ENCODE data around the gene PTPRCAP. TPM values are rescaled to one million over a fixed set of nuclear protein-coding genes. Genes with fewer than 3 reads are reported as not detected.
"Not testable (repeated sequence)": the region's sequence is repeated elsewhere in the genome, so short reads cannot be mapped to it uniquely, and the experiment has no call there.

The PTPRCAP gene
- total RNA-seq, 1 experiment from 2014 or later, result 0.27 TPM

DNA sequence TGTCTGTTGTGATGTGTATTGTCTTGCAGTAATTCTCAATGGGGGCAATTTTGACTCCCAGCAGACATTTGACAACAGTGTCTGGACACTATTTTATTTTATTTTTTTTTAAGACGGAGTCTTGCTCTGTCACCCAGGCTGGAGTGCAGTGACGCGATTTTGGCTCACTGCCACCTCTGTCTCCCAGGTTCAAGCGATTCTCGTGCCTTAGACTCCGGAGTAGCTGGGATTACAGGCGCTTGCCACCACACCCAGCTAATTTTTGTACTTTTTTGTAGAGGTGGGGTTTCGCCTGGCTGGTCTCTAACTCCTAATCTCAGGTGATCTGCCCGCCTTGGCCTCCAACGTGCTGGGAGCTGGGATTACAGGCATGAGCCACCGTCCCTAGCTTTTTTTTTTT is 7.8 kb downstream of the PTPRCAP start:
- H3K4me3 ChIP-seq (ENCODE audit: low read depth, low read length), result no peak overlapping the region; the same call in 1 of the 2 replicates
- Mint-ChIP-seq H3K27me3 (ENCODE audit: insufficient read depth, unreplicated experiment) (no peaks in the 10 kb centered on the region), H3K9me3 (ENCODE audit: unreplicated experiment) (no peaks in the 10 kb centered on the region), H3K27ac (ENCODE audit: unreplicated experiment) (no peak overlapping the region), H3K4me1 (ENCODE audit: low read depth, unreplicated experiment) (no peaks in the 10 kb centered on the region), H3K4me3 (ENCODE audit: unreplicated experiment) (peak overlapping the region; percentile 35), H3K36me3 (ENCODE audit: insufficient read depth, unreplicated experiment) (peaks cover 53% of the 10 kb centered on the region)
- H3K4me1 ChIP-seq, result peaks cover 4% of the 10 kb centered on the region; the same call in 1 of the 2 replicates
- CTCF ChIA-PET, result no interaction called here
- intact Hi-C loops (cut with micrococcal nuclease; ENCODE audit: unreplicated experiment), result loop anchor here (2.0 kb wide), 1 partner anchor 29 kb away; the partner anchor contains the start of gene PPP1CA
- no peak for DNase-seq
- TF ChIP-seq CTCF (IDR thresholded peaks at IDR 0.05; ENCODE audit: insufficient read depth in 1 of 2, low read depth in 1 of 2, low read length in 1 of 2, severe bottlenecking in 1 of 2, unreplicated experiment in 1 of 2), result no peak
- POLR2A ChIA-PET, result interaction anchor here (0.6 kb wide), 1 partner anchor 38 kb away, joined by 3 read pairs; no protein-coding TSS in a partner anchor
- peaks cover 13% of the 10 kb centered on the region for H3K36me3 ChIP-seq (ENCODE audit: control insufficient read depth, insufficient read depth, low read length)
- H3K9me3 ChIP-seq, result no peaks in the 10 kb centered on the region
- no peaks in the 10 kb centered on the region for H3K27me3 ChIP-seq (replicated peaks; ENCODE audit: control insufficient read depth, insufficient read depth, low read length)
- BruUV-seq (replicated peaks), result no TSS peak

GRCh38 chr11:67429038-67429668 is 8.3 kb downstream of the PTPRCAP start:
- Mint-ChIP-seq H3K36me3 (ENCODE audit: insufficient read depth, unreplicated experiment) (peaks cover 49% of the 10 kb centered on the region), H3K27ac (ENCODE audit: unreplicated experiment) (peak overlapping the region; percentile 96), H3K9me3 (ENCODE audit: unreplicated experiment) (no peaks in the 10 kb centered on the region), H3K4me1 (ENCODE audit: low read depth, unreplicated experiment) (no peaks in the 10 kb centered on the region), H3K4me3 (ENCODE audit: unreplicated experiment) (peak overlapping the region; percentile 93), H3K27me3 (ENCODE audit: insufficient read depth, unreplicated experiment) (no peaks in the 10 kb centered on the region)
- H3K9me3 ChIP-seq, result no peaks in the 10 kb centered on the region
- BruUV-seq (replicated peaks), result TSS peak; percentile 53
- ChIA-PET POLR2A (interaction anchor here (0.6 to 1.8 kb wide), 5 partner anchors 10 to 573 kb away, joined by 3 to 9 read pairs (median 4); partner anchors contain the start of genes CORO1B and PPP1CA), CTCF (interaction anchor here (1.3 to 1.6 kb wide), 2 partner anchors 28 to 47 kb away, joined by 4 to 9 read pairs; partner anchors contain the start of gene PPP1CA)
- peak overlapping the region; percentile 74 for H3K4me3 ChIP-seq (ENCODE audit: low read depth, low read length)
- intact Hi-C loops (cut with micrococcal nuclease; ENCODE audit: unreplicated experiment), result loop anchor here (2.0 kb wide), 1 partner anchor 28 kb away; the partner anchor contains the start of gene PPP1CA
- no peaks in the 10 kb centered on the region for H3K27me3 ChIP-seq (replicated peaks; ENCODE audit: control insufficient read depth, insufficient read depth, low read length)
- no peak for TF ChIP-seq CTCF (IDR thresholded peaks at IDR 0.05; ENCODE audit: insufficient read depth in 1 of 2, low read depth in 1 of 2, low read length in 1 of 2, severe bottlenecking in 1 of 2, unreplicated experiment in 1 of 2)
- peaks cover 4% of the 10 kb centered on the region; the same call in 1 of the 2 replicates for H3K4me1 ChIP-seq
- DNase-seq, result no peak
- peaks cover 9% of the 10 kb centered on the region for H3K36me3 ChIP-seq (ENCODE audit: control insufficient read depth, insufficient read depth, low read length)

DNA sequence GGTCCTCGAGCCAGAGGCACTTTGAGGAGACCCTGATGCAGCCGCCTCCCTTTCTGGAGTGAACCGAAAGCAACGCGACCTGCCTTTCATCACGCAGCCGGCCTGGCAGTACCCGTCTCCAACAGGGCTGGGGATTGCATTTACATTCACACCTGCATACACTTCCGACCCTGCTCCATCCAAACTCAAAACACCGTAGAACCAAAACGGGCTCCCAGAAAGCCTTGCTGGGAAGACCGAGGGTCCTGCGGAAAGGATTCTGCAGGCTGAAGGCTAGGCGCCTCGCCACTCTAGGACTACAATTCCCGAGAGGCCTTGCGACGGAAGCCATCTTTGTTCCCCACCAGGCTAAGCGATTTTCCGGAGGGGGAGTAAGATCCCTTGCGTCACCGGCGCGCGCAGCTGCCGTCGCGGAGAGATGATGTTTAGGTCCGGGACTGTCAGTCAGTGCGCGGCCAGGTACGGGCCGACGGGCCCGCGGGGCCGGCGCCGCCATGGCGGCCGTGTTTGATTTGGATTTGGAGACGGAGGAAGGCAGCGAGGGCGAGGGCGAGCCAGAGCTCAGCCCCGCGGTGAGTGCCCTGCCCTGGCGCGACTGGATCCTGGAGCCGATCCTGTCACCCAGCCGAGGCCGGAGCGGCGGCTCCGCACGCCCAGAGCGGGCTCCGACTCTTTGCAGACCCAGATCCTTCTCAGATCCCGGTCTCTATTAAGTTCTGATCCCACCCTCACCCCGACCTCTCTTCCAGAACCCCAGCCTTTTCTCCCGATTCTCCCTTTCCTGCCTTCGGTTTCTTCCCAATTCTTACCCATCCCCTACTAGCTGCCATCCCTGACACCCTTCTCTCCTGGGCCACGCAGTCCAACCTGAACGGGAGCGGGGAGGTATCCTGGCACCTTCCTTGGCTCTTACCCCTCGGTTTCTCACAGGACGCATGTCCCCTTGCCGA is 9.2 kb downstream of the PTPRCAP start, which contains the start of gene RPS6KB2:
TSS of gene RPS6KB2 (plus strand) at position 443 of the 950 bp plus-strand sequence. CDS start at position 495, 52 bp downstream.
- BruUV-seq (replicated peaks), result no TSS peak
- Mint-ChIP-seq H3K4me3 (ENCODE audit: unreplicated experiment) (peak within 1 kb of the TSS; percentile 93), H3K27me3 (ENCODE audit: insufficient read depth, unreplicated experiment) (no peaks in the 10 kb centered on the region), H3K27ac (ENCODE audit: unreplicated experiment) (peak within 1 kb of the TSS; percentile 96), H3K36me3 (ENCODE audit: insufficient read depth, unreplicated experiment) (peaks cover 46% of the 10 kb centered on the region), H3K4me1 (ENCODE audit: low read depth, unreplicated experiment) (no peaks in the 10 kb centered on the region), H3K9me3 (ENCODE audit: unreplicated experiment) (no peaks in the 10 kb centered on the region)
- ChIA-PET POLR2A (interaction anchor here (0.6 to 1.8 kb wide), 4 partner anchors 11 to 572 kb away, joined by 4 to 9 read pairs (median 6); partner anchors contain the start of genes CORO1B and PPP1CA), CTCF (interaction anchor here (1.3 to 1.6 kb wide), 2 partner anchors 27 to 46 kb away, joined by 4 to 9 read pairs; partner anchors contain the start of gene PPP1CA)
- no peaks in the 10 kb centered on the region for H3K9me3 ChIP-seq
- intact Hi-C loops (cut with micrococcal nuclease; ENCODE audit: unreplicated experiment), result loop anchor here (1.0 to 2.0 kb wide), 4 partner anchors 15 to 55 kb away; partner anchors contain the start of genes AIP, CORO1B, PPP1CA and TMEM134
- no peaks in the 10 kb centered on the region for H3K27me3 ChIP-seq (replicated peaks; ENCODE audit: control insufficient read depth, insufficient read depth, low read length)
- peak; percentile 100 for DNase-seq
- H3K4me1 ChIP-seq, result peaks cover 4% of the 10 kb centered on the region; the same call in 1 of the 2 replicates
- no peak for TF ChIP-seq CTCF (IDR thresholded peaks at IDR 0.05; ENCODE audit: insufficient read depth in 1 of 2, low read depth in 1 of 2, low read length in 1 of 2, severe bottlenecking in 1 of 2, unreplicated experiment in 1 of 2)
- peaks cover 6% of the 10 kb centered on the region for H3K36me3 ChIP-seq (ENCODE audit: control insufficient read depth, insufficient read depth, low read length)
- H3K4me3 ChIP-seq (ENCODE audit: low read depth, low read length), result peak within 1 kb of the TSS; percentile 74

- H3K4me1 Mint-ChIP-seq (ENCODE audit: low read depth, unreplicated experiment); H3K4me1 ChIP-seq; DNase-seq; H3K9me3 Mint-ChIP-seq (ENCODE audit: unreplicated experiment); CTCF ChIA-PET; H3K9me3 ChIP-seq; H3K27me3 ChIP-seq (replicated peaks; ENCODE audit: control insufficient read depth, insufficient read depth, low read length); BruUV-seq (replicated peaks); intact Hi-C loops (cut with micrococcal nuclease; ENCODE audit: unreplicated experiment); H3K36me3 ChIP-seq (ENCODE audit: control insufficient read depth, insufficient read depth, low read length); H3K27me3 Mint-ChIP-seq (ENCODE audit: insufficient read depth, unreplicated experiment): not testable (repeated sequence)
- POLR2A ChIA-PET, result interaction anchor here (0.7 kb wide), 1 partner anchor 71 kb away, joined by 8 read pairs; no protein-coding TSS in a partner anchor
- H3K36me3 Mint-ChIP-seq (ENCODE audit: insufficient read depth, unreplicated experiment), result peaks cover 48% of the 10 kb centered on the region
- H3K27ac Mint-ChIP-seq (ENCODE audit: unreplicated experiment), result peak overlapping the region; percentile 96
- peak overlapping the region; percentile 74 for H3K4me3 ChIP-seq (ENCODE audit: low read depth, low read length)
- peak overlapping the region; percentile 93 for H3K4me3 Mint-ChIP-seq (ENCODE audit: unreplicated experiment)
These were observed 10.1 kb downstream of the PTPRCAP start for GRCh38 chr11:67427364-67427859.
